ENCODE data around the gene TBL1X. TPM values are rescaled to one million over a fixed set of nuclear protein-coding genes. Genes with fewer than 3 reads are reported as not detected.

The TBL1X gene
- total RNA-seq, 3 donors from 2014 or later, result 18.6 to 24.6 (median 20.0) TPM

GRCh38 chrX:9539605-9540387, 74.9 kb downstream of the TBL1X start:
- no peak for TF ChIP-seq POLR2AphosphoS5 (IDR thresholded peaks at IDR 0.05)
- no peak for TF ChIP-seq CTCF (IDR thresholded peaks at IDR 0.05)
- TF ChIP-seq POLR2A (IDR thresholded peaks at IDR 0.05), result no peak
- Histone ChIP-seq H3K27ac (no peak overlapping the region), H3K36me3 (no peaks in the 10 kb centered on the region), H3K9me3 (no peaks in the 10 kb centered on the region), H3K4me3 (no peak overlapping the region), H3K4me1 (no peaks in the 10 kb centered on the region), H3K27me3 (no peaks in the 10 kb centered on the region)
- intact Hi-C loops (cut with DNase I; ENCODE audit: low total_unique reads), result no loop called here
- no peak for DNase-seq (ENCODE audit: low spot score in 2 of 2)

GRCh38 chrX:9542106-9542760, 77.4 kb downstream of the TBL1X start:
- Histone ChIP-seq H3K4me1 (no peaks in the 10 kb centered on the region), H3K4me3 (no peak overlapping the region)
- no peak for DNase-seq (ENCODE audit: low spot score in 2 of 2)

GRCh38 chrX:9542761-9543111, 77.9 kb downstream of the TBL1X start:
- DNase-seq (ENCODE audit: low spot score in 2 of 2), result no peak
- no peaks in the 10 kb centered on the region for H3K36me3 ChIP-seq
- TF ChIP-seq CTCF (IDR thresholded peaks at IDR 0.05) (no peak), POLR2A (IDR thresholded peaks at IDR 0.05) (no peak), POLR2AphosphoS5 (IDR thresholded peaks at IDR 0.05) (no peak)
- H3K4me3 ChIP-seq, result no peak overlapping the region
- no peaks in the 10 kb centered on the region for H3K27me3 ChIP-seq
- H3K27ac ChIP-seq, result no peak overlapping the region
- intact Hi-C loops (cut with DNase I; ENCODE audit: low total_unique reads), result no loop called here
- no peaks in the 10 kb centered on the region for H3K4me1 ChIP-seq
- no peaks in the 10 kb centered on the region for H3K9me3 ChIP-seq

More at GRCh38 chrX:9542106-9542760, 77.4 kb downstream of the TBL1X start:
- Histone ChIP-seq H3K27ac (no peak overlapping the region), H3K36me3 (no peaks in the 10 kb centered on the region), H3K27me3 (no peaks in the 10 kb centered on the region), H3K9me3 (no peaks in the 10 kb centered on the region)
- intact Hi-C loops (cut with DNase I; ENCODE audit: low total_unique reads), result no loop called here
- no peak for TF ChIP-seq POLR2A (IDR thresholded peaks at IDR 0.05)
- TF ChIP-seq POLR2AphosphoS5 (IDR thresholded peaks at IDR 0.05), result no peak

- Histone ChIP-seq H3K9me3 (no peaks in the 10 kb centered on the region), H3K27ac (no peak overlapping the region), H3K36me3 (no peaks in the 10 kb centered on the region), H3K27me3 (peaks cover 0 to 13% of the 10 kb centered on the region in 2 donors), H3K4me3 (no peak overlapping the region), H3K4me1 (no peaks in the 10 kb centered on the region)
- TF ChIP-seq POLR2A (IDR thresholded peaks at IDR 0.05), result no peak
- no peak for TF ChIP-seq CTCF (IDR thresholded peaks at IDR 0.05)
- no peak for TF ChIP-seq POLR2AphosphoS5 (IDR thresholded peaks at IDR 0.05)
- no peak for DNase-seq (ENCODE audit: low spot score in 2 of 2)
- intact Hi-C loops (cut with DNase I; ENCODE audit: low total_unique reads), result no loop called here
These were observed 90.5 kb downstream of the TBL1X start for GRCh38 chrX:9555354-9555753.

GRCh38 chrX:9557091-9557490, 92.2 kb downstream of the TBL1X start:
- no peaks in the 10 kb centered on the region for H3K36me3 ChIP-seq
- H3K9me3 ChIP-seq, result no peaks in the 10 kb centered on the region
- intact Hi-C loops (cut with DNase I; ENCODE audit: low total_unique reads), result no loop called here

More at GRCh38 chrX:9557091-9557490, 92.2 kb downstream of the TBL1X start:
- TF ChIP-seq POLR2AphosphoS5 (IDR thresholded peaks at IDR 0.05), result no peak
- TF ChIP-seq POLR2A (IDR thresholded peaks at IDR 0.05), result no peak
- TF ChIP-seq CTCF (IDR thresholded peaks at IDR 0.05), result no peak
- peaks cover 0 to 7% of the 10 kb centered on the region in 2 donors for H3K27me3 ChIP-seq
- no peak overlapping the region for H3K27ac ChIP-seq
- no peak for DNase-seq (ENCODE audit: low spot score in 2 of 2)
- H3K4me3 ChIP-seq, result no peak overlapping the region
- no peaks in the 10 kb centered on the region for H3K4me1 ChIP-seq

Measured in breast epithelium (tissue), 4 donors.